Esophagus muscularis mucosa (tissue), 4 donors: ENCODE measurements around the gene PEDS1. TPM values are rescaled to one million over a fixed set of nuclear protein-coding genes. Genes with fewer than 3 reads are reported as not detected.
"Not testable (repeated sequence)": the region's sequence is repeated elsewhere in the genome, so short reads cannot be mapped to it uniquely, and the experiment has no call there.

Experiments used
- DNase-seq: peaks from one replicate; pipeline ENCODE4 v3.0.0-alpha.2; 2017; ENCODE audit errors: extremely low spot score
- H3K27ac ChIP-seq, 4 donors: fragments of 200-600 bp; sonication (generic); replicated peaks in 1 of 4; 1 replicate in 3 of 4; 2 replicates in 1 of 4; pipeline ENCODE4 v1.5.1; 2016 to 2019; ENCODE audit warnings: mild to moderate bottlenecking in 1 of 4
- H3K27me3 ChIP-seq, 4 donors: fragments of 200-600 bp; sonication (generic); one replicate each; pipeline versions ENCODE4 v1.5.1 to v1.6.0; 2016 to 2019
- H3K36me3 ChIP-seq, 4 donors: fragments of 200-600 bp; sonication (generic); one replicate each; pipeline ENCODE4 v1.5.1; 2016 to 2019
- H3K4me1 ChIP-seq, 4 donors: fragments of 200-600 bp; sonication (generic); one replicate each; pipeline ENCODE4 v1.5.1; 2016 to 2019
- H3K4me3 ChIP-seq, 4 donors: fragments of 200-600 bp; sonication (generic); 1 replicate in 2 of 4; 2 replicates in 2 of 4; pipeline ENCODE4 v1.5.1; 2016 to 2019; ENCODE audit warnings: mild to moderate bottlenecking in 4 of 4, moderate library complexity in 1 of 4
- H3K9me3 ChIP-seq, 4 donors: fragments of 200-600 bp; sonication (generic); 1 replicate in 3 of 4; 2 replicates in 1 of 4; pipeline ENCODE4 v1.5.1; 2016 to 2019
- CTCF ChIP-seq, 3 experiments: fragments of 200-600 bp in 2 of 3; fragments of 450-650 bp in 1 of 3; sonication (generic) in 2 of 3; IDR thresholded peaks; one replicate each; pipeline ENCODE4 v1.5.1; 2017 to 2019; ENCODE audit warnings: antibody characterized with exemption in 3 of 3, mild to moderate bottlenecking in 2 of 3, moderate library complexity in 1 of 3
- EP300 ChIP-seq: sonication (generic); formaldehyde crosslinking; IDR thresholded peaks from one replicate; pipeline ENCODE4 v1.6.1; 2017; ENCODE audit warnings: antibody characterized with exemption
- POLR2A ChIP-seq: fragments of 450-650 bp; IDR thresholded peaks from one replicate; pipeline ENCODE4 v1.6.1; 2017; ENCODE audit warnings: antibody characterized with exemption, moderate library complexity, mild to moderate bottlenecking, low read depth
- POLR2AphosphoS5 ChIP-seq, 2 donors: sonication (generic); formaldehyde crosslinking; IDR thresholded peaks; one replicate each; pipeline ENCODE4 v1.6.1; 2017; ENCODE audit warnings: antibody characterized with exemption in 2 of 2
- WGBS: methylation state at CpG from one replicate; pipeline ENCODE4 v1.1.5; 2018; 5-methylcytosine and 5-hydroxymethylcytosine counted together
- intact Hi-C: fragments of 100-400 bp; cut with DNase I; formaldehyde crosslinking; loops from one replicate; pipeline ENCODE4 v1.15.1; 2023
- total RNA-seq, 4 donors: library from RNA; depleted of rRNA; stranded (reverse); fragments of >200 nt; gene quantifications; one replicate each; pipeline versions ENCODE4 v1.1.0 to v1.2.1, GENCODE V29; 2016

The PEDS1 gene
- 10 to 100 TPM; 22.2 to 50.3 (median 30.7) TPM for total RNA-seq

- peaks cover 0 to 11% (median 9%) of the 10 kb centered on the region in 4 donors for H3K36me3 ChIP-seq
- H3K4me3 ChIP-seq: peak within 1 kb of the TSS; percentile 93 to 98 (median 96)
- peaks cover 41 to 51% (median 50%) of the 10 kb centered on the region in 4 donors for H3K4me1 ChIP-seq
- H3K27ac ChIP-seq: peak within 1 kb of the TSS; percentile 92 to 93 (median 92)
- no peaks in the 10 kb centered on the region for H3K9me3 ChIP-seq
- no peaks in the 10 kb centered on the region for H3K27me3 ChIP-seq
- TF ChIP-seq POLR2A (peak; percentile 86), EP300 (no peak), CTCF (IDR thresholded peaks at IDR 0.05) (peak in 1 of 3 experiments; percentile 16), POLR2AphosphoS5 (IDR thresholded peaks at IDR 0.05) (peak; percentile 88 to 97)
- no peak for DNase-seq
- WGBS: 42% methylated on average over 7 of the region's 99 CpGs
- intact Hi-C loops: no loop called here
Measured at GRCh38 chr20:50153500-50154377, at the start of gene PEDS1. Gene PEDS1, minus strand, starts transcription at chr20:50153723. Its CDS starts 86 bp downstream, at chr20:50153637.

GRCh38 chr20:50202677-50203076, 49.2 kb upstream of the PEDS1 start:
- no peak overlapping the region for H3K4me3 ChIP-seq
- H3K4me1 ChIP-seq: peaks cover 0 to 4% (median 2%) of the 10 kb centered on the region in 4 donors
- no peaks in the 10 kb centered on the region for H3K36me3 ChIP-seq
- DNase-seq: no peak
- intact Hi-C loops: loop anchor here (5.0 kb wide), 1 partner anchor 70 kb away; no protein-coding TSS in a partner anchor
- no peak for TF ChIP-seq POLR2AphosphoS5 (IDR thresholded peaks at IDR 0.05)
- TF ChIP-seq EP300: no peak
- TF ChIP-seq POLR2A: no peak
- TF ChIP-seq CTCF (IDR thresholded peaks at IDR 0.05): no peak
- H3K27ac ChIP-seq: no peak overlapping the region
- WGBS: 92% methylated on average over 5 of the region's 5 CpGs
- no peaks in the 10 kb centered on the region for H3K27me3 ChIP-seq
- peaks cover 0 to 6% (median 0%) of the 10 kb centered on the region in 4 donors for H3K9me3 ChIP-seq

GRCh38 chr20:50201710-50202109, 48.2 kb upstream of the PEDS1 start:
- H3K27me3 ChIP-seq, H3K4me1 ChIP-seq, H3K27ac ChIP-seq, DNase-seq, H3K4me3 ChIP-seq, H3K36me3 ChIP-seq, H3K9me3 ChIP-seq: not testable (repeated sequence)
- intact Hi-C loops: loop anchor here (5.0 kb wide), 1 partner anchor 71 kb away; no protein-coding TSS in a partner anchor
- 95% methylated on average over 7 of the region's 7 CpGs for WGBS

GRCh38 chr20:50200482-50201104, 47.1 kb upstream of the PEDS1 start:
- intact Hi-C loops: loop anchor here (5.0 kb wide), 1 partner anchor 72 kb away; no protein-coding TSS in a partner anchor
- H3K36me3 ChIP-seq: no peaks in the 10 kb centered on the region
- DNase-seq: no peak

More at GRCh38 chr20:50200482-50201104, 47.1 kb upstream of the PEDS1 start:
- H3K4me3 ChIP-seq: no peak overlapping the region
- no peaks in the 10 kb centered on the region for H3K27me3 ChIP-seq
- peaks cover 0 to 6% (median 0%) of the 10 kb centered on the region in 4 donors for H3K9me3 ChIP-seq
- peaks cover 0 to 11% (median 6%) of the 10 kb centered on the region in 4 donors for H3K4me1 ChIP-seq
- no peak for TF ChIP-seq POLR2A
- TF ChIP-seq CTCF (IDR thresholded peaks at IDR 0.05): no peak
- no peak for TF ChIP-seq EP300
- TF ChIP-seq POLR2AphosphoS5 (IDR thresholded peaks at IDR 0.05): no peak
- WGBS: 96% methylated on average over 3 of the region's 6 CpGs
- H3K27ac ChIP-seq: no peak overlapping the region
